Immature natural killer cell (primary cell): ENCODE results near the gene KCND1. TPM values are rescaled to one million over a fixed set of nuclear protein-coding genes. Genes with fewer than 3 reads are reported as not detected.
A peak's percentile ranks its signal among the peaks of the same experiment; 100 is the strongest.

Experiments
- DNase-seq, 3 donors: peaks; one replicate each; pipeline ENCODE4 v3.0.0; 2022; ENCODE audit warnings: mixed read lengths in 1 of 3
- H3K27ac Mint-ChIP-seq, 6 donors: one replicate each; pipeline ENCODE4 v1.8.0; 2020; ENCODE audit warnings: mixed read lengths in 6 of 6, mild to moderate bottlenecking in 5 of 6, inconsistent platforms in 4 of 6, moderate library complexity in 3 of 6
- H3K27me3 Mint-ChIP-seq, 3 donors: one replicate each; pipeline ENCODE4 v1.8.0; 2020 to 2021; ENCODE audit warnings: low read depth in 3 of 3, mild to moderate bottlenecking in 3 of 3, mixed read lengths in 3 of 3, moderate library complexity in 3 of 3, inconsistent platforms in 1 of 3
- H3K36me3 Mint-ChIP-seq, 3 donors: one replicate each; pipeline ENCODE4 v1.8.0; 2020; ENCODE audit warnings: mixed read lengths in 3 of 3, inconsistent platforms in 2 of 3, mild to moderate bottlenecking in 2 of 3
- H3K4me1 Mint-ChIP-seq, 2 donors: one replicate each; pipeline ENCODE4 v1.8.0; 2020; ENCODE audit warnings: inconsistent platforms in 2 of 2, mild to moderate bottlenecking in 2 of 2, mixed read lengths in 2 of 2, moderate library complexity in 1 of 2
- H3K4me3 Mint-ChIP-seq, 5 donors: one replicate each; pipeline ENCODE4 v1.8.0; 2020; ENCODE audit warnings: mild to moderate bottlenecking in 5 of 5, mixed read lengths in 5 of 5, inconsistent platforms in 3 of 5, moderate library complexity in 3 of 5
- H3K9me3 Mint-ChIP-seq, 6 donors: one replicate each; pipeline ENCODE4 v1.8.0; 2020; ENCODE audit warnings: mild to moderate bottlenecking in 6 of 6, mixed read lengths in 6 of 6, inconsistent platforms in 4 of 6, moderate library complexity in 3 of 6
- polyA plus RNA-seq, 3 donors: library from polyadenylated mRNA; unstranded; fragments of 300-500 nt; fragmentation: Illumina TruSeq; gene quantifications; one replicate each; pipeline ENCODE4 v1.2.3, GENCODE V29; 2021

The KCND1 gene
- polyA plus RNA-seq, 3 donors from 2014 or later: 0.12 TPM; not detected in 2

GRCh38 chrX:48923771-48924170 is 47.9 kb downstream of the KCND1 start:
- H3K27me3 Mint-ChIP-seq: peaks cover 2 to 17% (median 7%) of the 10 kb centered on the region in 3 donors
- DNase-seq: no peak
- no peaks in the 10 kb centered on the region for H3K9me3 Mint-ChIP-seq
- peaks cover 0 to 9% (median 3%) of the 10 kb centered on the region in 3 donors for H3K36me3 Mint-ChIP-seq
- H3K27ac Mint-ChIP-seq: peak overlapping the region; percentile 57 to 94 (median 83)
- peaks cover 65 to 67% of the 10 kb centered on the region in 2 donors for H3K4me1 Mint-ChIP-seq
- peak overlapping the region; percentile 55 to 75 (median 68) for H3K4me3 Mint-ChIP-seq

GRCh38 chrX:48920718-48921104 is 50.9 kb downstream of the KCND1 start:
- Mint-ChIP-seq H3K9me3 (no peaks in the 10 kb centered on the region), H3K4me3 (peak overlapping the region; percentile 90 to 99 (median 91)), H3K36me3 (peaks cover 3 to 17% (median 6%) of the 10 kb centered on the region in 3 donors), H3K4me1 (peaks cover 72 to 75% of the 10 kb centered on the region in 2 donors), H3K27me3 (peaks cover 13 to 17% (median 16%) of the 10 kb centered on the region in 3 donors), H3K27ac (peak overlapping the region; percentile 87 to 97 (median 90))
- no peak for DNase-seq

GRCh38 chrX:48919947-48920717 is 51.5 kb downstream of the KCND1 start:
- Mint-ChIP-seq H3K4me3 (peak overlapping the region; percentile 90 to 99 (median 91)), H3K4me1 (peaks cover 72 to 75% of the 10 kb centered on the region in 2 donors), H3K36me3 (peaks cover 3 to 17% (median 6%) of the 10 kb centered on the region in 3 donors)

GRCh38 chrX:48919360-48919841 is 52.2 kb downstream of the KCND1 start:
- Mint-ChIP-seq H3K4me1 (peaks cover 76 to 77% of the 10 kb centered on the region in 2 donors), H3K36me3 (peaks cover 3 to 22% (median 6%) of the 10 kb centered on the region in 3 donors), H3K9me3 (no peaks in the 10 kb centered on the region), H3K4me3 (peak overlapping the region; percentile 90 to 99 (median 91)), H3K27ac (peak overlapping the region; percentile 87 to 97 (median 90)), H3K27me3 (peaks cover 13 to 17% (median 16%) of the 10 kb centered on the region in 3 donors)
- DNase-seq: no peak

More at GRCh38 chrX:48919947-48920717, 51.5 kb downstream of the KCND1 start:
- H3K9me3 Mint-ChIP-seq: no peaks in the 10 kb centered on the region
- DNase-seq: peak; percentile 26 to 49 (median 44)
- H3K27ac Mint-ChIP-seq: peak overlapping the region; percentile 87 to 97 (median 90)
- peaks cover 13 to 17% (median 16%) of the 10 kb centered on the region in 3 donors for H3K27me3 Mint-ChIP-seq

GRCh38 chrX:48918643-48919340 is 52.9 kb downstream of the KCND1 start, which contains the start of gene PIM2:
PIM2 (minus strand) TSS chrX:48919024; CDS start chrX:48918834, 190 bp downstream.
- Mint-ChIP-seq H3K4me1 (peaks cover 76 to 77% of the 10 kb centered on the region in 2 donors), H3K9me3 (no peaks in the 10 kb centered on the region), H3K36me3 (peaks cover 3 to 22% (median 6%) of the 10 kb centered on the region in 3 donors)

GRCh38 chrX:48918301-48918642 is 53.4 kb downstream of the KCND1 start:
- H3K27me3 Mint-ChIP-seq: peaks cover 13 to 17% (median 16%) of the 10 kb centered on the region in 3 donors
- no peak for DNase-seq
- H3K36me3 Mint-ChIP-seq: peaks cover 3 to 26% (median 6%) of the 10 kb centered on the region in 3 donors
- peak overlapping the region; percentile 87 to 97 (median 90) for H3K27ac Mint-ChIP-seq
- peak overlapping the region; percentile 90 to 99 (median 91) for H3K4me3 Mint-ChIP-seq
- H3K4me1 Mint-ChIP-seq: peaks cover 70 to 75% of the 10 kb centered on the region in 2 donors
- H3K9me3 Mint-ChIP-seq: no peaks in the 10 kb centered on the region

More at GRCh38 chrX:48918643-48919340, 52.9 kb downstream of the KCND1 start, which contains the start of gene PIM2:
- peak; percentile 91 to 94 (median 93) for DNase-seq
- peak within 1 kb of the TSS; percentile 90 to 99 (median 91) for H3K4me3 Mint-ChIP-seq
- peak within 1 kb of the TSS; percentile 87 to 97 (median 90) for H3K27ac Mint-ChIP-seq
- H3K27me3 Mint-ChIP-seq: peaks cover 13 to 17% (median 16%) of the 10 kb centered on the region in 3 donors

- Mint-ChIP-seq H3K27ac (peak overlapping the region; percentile 87 to 97 (median 90)), H3K27me3 (peaks cover 13 to 18% (median 17%) of the 10 kb centered on the region in 3 donors), H3K9me3 (peaks cover 0 to 2% (median 0%) of the 10 kb centered on the region in 6 donors), H3K4me3 (peak overlapping the region; percentile 90 to 99 (median 91)), H3K4me1 (peaks cover 65 to 66% of the 10 kb centered on the region in 2 donors), H3K36me3 (peaks cover 3 to 26% (median 6%) of the 10 kb centered on the region in 3 donors)
- peak; percentile 89 to 93 (median 90) for DNase-seq
Measured at GRCh38 chrX:48917139-48918001, 54.3 kb downstream of the KCND1 start.

GRCh38 chrX:48914593-48915493 is 56.8 kb downstream of the KCND1 start:
- peaks cover 0 to 2% (median 0%) of the 10 kb centered on the region in 6 donors for H3K9me3 Mint-ChIP-seq
- H3K36me3 Mint-ChIP-seq: peaks cover 0 to 22% (median 6%) of the 10 kb centered on the region in 3 donors
- H3K27ac Mint-ChIP-seq: peak overlapping the region in 5 of 6 donors; percentile 30 to 72 (median 62)
- H3K4me1 Mint-ChIP-seq: peaks cover 59 to 61% of the 10 kb centered on the region in 2 donors
- no peak for DNase-seq
- peaks cover 22 to 36% (median 30%) of the 10 kb centered on the region in 3 donors for H3K27me3 Mint-ChIP-seq
- H3K4me3 Mint-ChIP-seq: peak overlapping the region; percentile 5 to 47 (median 30)

GRCh38 chrX:48913605-48914366 is 57.9 kb downstream of the KCND1 start:
- DNase-seq: no peak
- Mint-ChIP-seq H3K4me1 (peaks cover 52% of the 10 kb centered on the region in 2 donors), H3K27ac (peak overlapping the region in 4 of 6 donors; percentile 50 to 67 (median 60)), H3K4me3 (peak overlapping the region in 2 of 5 donors; percentile 15 to 50), H3K9me3 (peaks cover 0 to 2% (median 0%) of the 10 kb centered on the region in 6 donors), H3K36me3 (peaks cover 0 to 22% (median 6%) of the 10 kb centered on the region in 3 donors), H3K27me3 (peaks cover 22 to 33% (median 26%) of the 10 kb centered on the region in 3 donors)

GRCh38 chrX:48911412-48912182 is 60.0 kb downstream of the KCND1 start, which contains the start of gene SLC35A2:
SLC35A2 (minus strand) TSS chrX:48911646; CDS start chrX:48911636, 10 bp downstream.
- H3K4me1 Mint-ChIP-seq: peaks cover 39 to 45% of the 10 kb centered on the region in 2 donors

More at GRCh38 chrX:48911412-48912182, 60.0 kb downstream of the KCND1 start, which contains the start of gene SLC35A2:
- Mint-ChIP-seq H3K27ac (peak within 1 kb of the TSS; percentile 93 to 97 (median 96)), H3K9me3 (peaks cover 0 to 2% (median 0%) of the 10 kb centered on the region in 6 donors), H3K4me3 (peak within 1 kb of the TSS; percentile 89 to 94 (median 93)), H3K36me3 (peaks cover 0 to 14% (median 0%) of the 10 kb centered on the region in 3 donors), H3K27me3 (peaks cover 13 to 29% (median 17%) of the 10 kb centered on the region in 3 donors)
- peak; percentile 87 to 88 (median 87) for DNase-seq
